Neuron (in vitro differentiated cells): ENCODE measurements around the gene FAM83D.

Experiments used
- H2AFZ ChIP-seq: one replicate; pipeline ENCODE4 v1.6.1; 2013; ENCODE audit warnings: low read depth, mild to moderate bottlenecking, inconsistent platforms, low read length, moderate library complexity
- H3K27me3 ChIP-seq: one replicate; pipeline ENCODE4 v1.6.1; 2013; ENCODE audit warnings: low read length; ENCODE audit not compliant: insufficient read depth
- H3K36me3 ChIP-seq: one replicate; pipeline ENCODE4 v1.6.1; 2013; ENCODE audit warnings: low read length; ENCODE audit not compliant: insufficient read depth
- H3K4me1 ChIP-seq: one replicate; pipeline ENCODE4 v1.6.1; 2013; ENCODE audit warnings: low read length; ENCODE audit not compliant: insufficient read depth
- H3K4me3 ChIP-seq: 2 replicates; pipeline ENCODE4 v1.5.1; 2013; ENCODE audit warnings: mild to moderate bottlenecking, low read length, moderate library complexity
- H3K9me3 ChIP-seq: one replicate; pipeline ENCODE4 v1.6.1; 2013; ENCODE audit warnings: low read length

Gene FAM83D

DNA sequence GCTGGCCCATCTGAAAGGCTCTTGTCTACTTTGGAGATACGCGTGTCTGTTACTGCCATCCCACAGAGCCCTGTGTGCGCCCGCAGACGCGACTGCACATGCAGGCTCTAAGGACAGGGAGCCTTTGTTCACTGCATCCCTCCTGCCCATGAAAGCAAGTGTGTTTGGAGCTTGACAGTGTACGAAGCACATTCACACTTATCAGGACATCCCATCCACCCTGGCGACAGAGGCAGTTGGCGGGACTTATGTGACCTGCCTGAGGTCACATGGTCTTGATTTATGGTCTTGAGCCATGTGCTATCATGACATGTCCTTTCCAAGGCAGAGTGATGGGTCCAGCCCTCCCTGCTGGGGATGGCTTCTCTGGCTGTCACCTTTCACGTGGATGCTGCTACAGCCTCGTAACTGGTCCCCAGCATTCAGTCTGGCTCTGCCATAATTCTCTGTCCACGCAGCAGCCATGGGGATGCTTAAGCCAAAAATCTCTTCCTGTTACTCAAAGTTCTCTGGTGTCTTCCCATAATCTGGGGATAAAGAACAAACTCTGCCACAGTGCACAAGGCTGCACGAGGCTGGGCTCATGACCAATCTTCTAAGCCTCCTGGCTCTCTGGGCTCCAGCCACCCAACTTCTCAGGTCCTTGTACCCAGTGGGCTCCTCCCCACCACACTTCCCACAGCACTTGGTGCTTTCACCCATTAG is 36.3 kb upstream of the FAM83D start:
- Histone ChIP-seq H3K9me3 (no peaks in the 10 kb centered on the region), H3K4me3 (no peak overlapping the region), H2AFZ (no peak overlapping the region), H3K27me3 (no peaks in the 10 kb centered on the region), H3K36me3 (no peaks in the 10 kb centered on the region), H3K4me1 (peaks cover 7% of the 10 kb centered on the region)

DNA sequence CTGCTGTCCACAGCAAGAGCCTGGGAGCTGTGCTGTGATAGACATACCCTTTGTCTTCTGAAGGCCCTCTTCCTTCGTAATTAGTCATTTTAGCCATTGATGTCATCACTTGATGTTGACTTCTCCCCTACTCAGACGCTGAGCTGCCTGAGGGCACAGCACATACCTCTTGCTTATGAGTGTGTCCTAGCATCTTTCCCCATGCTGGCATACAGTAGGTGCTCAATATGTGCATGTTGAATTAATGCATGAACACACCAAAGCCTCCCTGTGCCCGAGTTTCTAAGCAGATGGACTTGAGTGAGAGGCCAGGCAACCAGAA is 35.8 kb upstream of the FAM83D start:
- no peaks in the 10 kb centered on the region for H3K27me3 ChIP-seq
- no peak overlapping the region for H3K4me3 ChIP-seq
- no peaks in the 10 kb centered on the region for H3K9me3 ChIP-seq
- H3K36me3 ChIP-seq: no peaks in the 10 kb centered on the region
- H2AFZ ChIP-seq: no peak overlapping the region
- peaks cover 7% of the 10 kb centered on the region for H3K4me1 ChIP-seq

DNA sequence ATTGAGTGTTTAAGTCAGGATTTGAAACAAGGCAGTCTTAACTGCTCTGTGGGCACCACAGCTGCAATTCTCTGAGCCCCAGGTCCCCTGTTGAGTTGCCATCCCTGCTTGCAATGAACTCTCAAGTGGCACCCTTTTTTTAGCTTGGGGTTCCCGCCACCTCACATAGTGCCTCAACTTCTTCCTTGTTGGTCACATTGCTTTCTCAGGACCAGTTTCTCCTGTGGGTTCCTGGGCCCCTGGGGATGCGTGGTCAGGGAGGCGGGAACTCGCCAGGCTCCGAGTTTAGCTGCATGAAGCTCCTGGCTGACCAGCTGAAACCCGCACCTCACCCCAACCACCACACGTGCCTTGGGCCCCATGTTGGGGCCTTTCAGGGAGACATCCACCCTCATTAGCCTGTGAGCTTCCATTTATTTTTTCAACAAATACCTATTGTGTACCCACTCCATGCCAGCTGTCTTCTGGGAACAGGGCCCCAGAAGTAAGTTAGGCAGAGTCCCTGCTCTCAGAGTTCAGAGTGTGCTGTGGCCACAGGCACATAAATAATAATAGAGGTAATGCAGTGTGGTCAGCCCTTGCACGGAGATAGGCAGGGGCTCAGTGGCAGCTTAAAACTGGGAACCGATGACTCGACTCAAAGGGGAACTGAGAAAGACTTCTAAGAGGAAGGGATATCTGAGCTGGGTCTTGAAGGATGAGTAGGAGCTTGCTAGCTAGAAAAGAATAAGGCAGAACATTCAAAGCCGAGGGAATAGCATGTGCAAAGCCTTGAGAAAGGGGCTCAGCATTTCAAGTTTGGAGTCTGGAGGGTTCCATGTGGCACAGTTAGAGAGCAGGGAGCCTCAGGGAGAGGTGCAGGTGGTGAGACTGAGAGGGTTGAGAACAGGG is 33.9 kb upstream of the FAM83D start:
- Histone ChIP-seq H3K4me1 (peaks cover 7% of the 10 kb centered on the region), H2AFZ (no peak overlapping the region), H3K9me3 (no peaks in the 10 kb centered on the region), H3K4me3 (no peak overlapping the region), H3K36me3 (no peaks in the 10 kb centered on the region), H3K27me3 (no peaks in the 10 kb centered on the region)

DNA sequence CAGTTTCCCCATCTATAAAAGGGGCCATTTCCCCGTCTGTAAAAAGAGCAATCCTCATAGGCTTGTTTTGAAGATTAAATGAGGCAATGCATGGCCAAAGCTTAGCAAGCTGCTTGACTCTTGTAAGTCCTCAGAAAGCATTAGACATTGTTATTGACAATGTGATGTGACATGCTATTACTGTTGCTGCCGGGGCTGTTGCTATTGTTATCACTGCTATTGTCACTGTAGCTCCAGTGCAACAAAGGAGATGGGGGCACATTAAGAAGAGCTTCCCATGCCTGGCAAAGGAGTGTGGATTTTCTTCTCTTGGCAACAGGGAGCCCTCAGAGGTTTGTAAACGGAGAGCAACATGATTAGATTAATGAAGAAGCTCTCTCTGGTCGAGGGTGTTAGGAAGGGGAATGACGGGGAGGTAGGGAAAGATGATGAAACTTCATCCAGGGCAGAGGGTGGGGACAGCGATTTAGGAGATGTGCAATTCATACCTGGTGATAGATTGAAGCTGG is 33.1 kb upstream of the FAM83D start:
- Histone ChIP-seq H3K9me3 (no peaks in the 10 kb centered on the region), H2AFZ (no peak overlapping the region), H3K4me1 (peaks cover 7% of the 10 kb centered on the region), H3K36me3 (no peaks in the 10 kb centered on the region), H3K4me3 (no peak overlapping the region), H3K27me3 (no peaks in the 10 kb centered on the region)

DNA sequence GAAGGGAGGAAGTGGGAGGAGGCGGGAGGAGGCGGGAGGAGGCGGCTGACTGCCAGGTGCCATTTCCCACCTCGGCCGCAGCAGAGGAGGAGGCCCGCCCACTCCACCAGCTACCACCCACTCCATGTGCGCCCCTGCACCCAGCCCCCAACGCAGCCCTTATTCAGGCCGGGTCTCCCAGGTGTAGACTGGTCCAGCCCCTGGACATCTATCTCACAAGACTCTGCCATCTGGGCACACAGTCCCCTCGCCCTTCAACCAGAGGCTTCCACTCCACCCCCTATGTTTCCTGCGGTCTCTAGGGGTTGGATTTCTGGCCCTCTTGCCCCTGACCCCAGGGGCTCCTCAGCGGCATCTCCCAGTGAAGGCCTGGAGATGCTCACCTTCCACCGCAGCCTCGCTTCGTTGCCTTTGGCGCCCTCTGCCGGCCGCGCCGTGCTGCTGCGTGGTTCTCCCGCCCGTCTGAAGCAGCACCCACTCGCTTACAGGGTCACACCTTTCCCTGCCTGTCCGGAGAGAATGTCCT is 32.6 kb upstream of the FAM83D start:
- Histone ChIP-seq H3K27me3 (no peaks in the 10 kb centered on the region), H3K9me3 (no peaks in the 10 kb centered on the region), H3K4me1 (peaks cover 7% of the 10 kb centered on the region), H3K4me3 (no peak overlapping the region), H3K36me3 (no peaks in the 10 kb centered on the region), H2AFZ (no peak overlapping the region)

DNA sequence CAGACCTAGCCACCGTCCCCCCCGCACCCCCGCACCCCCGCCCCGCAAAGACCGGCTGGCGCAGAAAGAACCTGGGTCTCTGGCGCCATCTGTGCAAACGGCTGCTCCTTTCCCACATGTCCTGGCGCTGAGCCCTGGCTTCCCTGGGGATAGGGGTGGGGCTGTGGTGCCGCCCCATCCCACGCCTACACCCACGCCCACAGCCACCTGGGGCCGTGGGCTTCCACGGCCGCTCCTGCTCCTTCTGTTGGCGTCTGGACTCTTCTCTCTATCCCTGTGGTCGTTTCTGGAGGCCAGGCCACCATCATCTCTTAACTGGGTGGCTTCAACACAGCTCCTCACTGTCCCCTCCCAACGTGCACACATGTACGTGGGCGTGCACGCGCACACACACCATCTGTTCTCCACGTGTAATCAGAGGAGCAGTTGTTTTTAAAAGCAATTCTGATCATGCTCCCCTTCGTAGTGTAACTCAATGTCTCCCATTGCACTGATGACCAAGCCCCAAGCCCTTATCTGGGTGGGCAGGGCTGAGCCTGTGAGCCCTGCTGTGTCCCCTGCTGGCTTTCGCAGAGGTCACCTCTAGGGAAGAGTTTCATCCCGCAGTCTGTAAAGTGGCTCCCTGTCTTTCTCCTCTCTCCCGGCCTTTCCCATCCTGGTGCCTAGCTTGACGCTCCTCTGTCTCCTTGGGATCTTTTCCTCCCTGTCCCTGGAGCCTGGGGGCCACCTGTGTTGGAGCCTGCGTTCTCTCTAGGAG is 31.9 kb upstream of the FAM83D start:
- Histone ChIP-seq H3K9me3 (no peaks in the 10 kb centered on the region), H2AFZ (no peak overlapping the region), H3K27me3 (no peaks in the 10 kb centered on the region), H3K4me3 (no peak overlapping the region), H3K36me3 (no peaks in the 10 kb centered on the region), H3K4me1 (peaks cover 7% of the 10 kb centered on the region)

DNA sequence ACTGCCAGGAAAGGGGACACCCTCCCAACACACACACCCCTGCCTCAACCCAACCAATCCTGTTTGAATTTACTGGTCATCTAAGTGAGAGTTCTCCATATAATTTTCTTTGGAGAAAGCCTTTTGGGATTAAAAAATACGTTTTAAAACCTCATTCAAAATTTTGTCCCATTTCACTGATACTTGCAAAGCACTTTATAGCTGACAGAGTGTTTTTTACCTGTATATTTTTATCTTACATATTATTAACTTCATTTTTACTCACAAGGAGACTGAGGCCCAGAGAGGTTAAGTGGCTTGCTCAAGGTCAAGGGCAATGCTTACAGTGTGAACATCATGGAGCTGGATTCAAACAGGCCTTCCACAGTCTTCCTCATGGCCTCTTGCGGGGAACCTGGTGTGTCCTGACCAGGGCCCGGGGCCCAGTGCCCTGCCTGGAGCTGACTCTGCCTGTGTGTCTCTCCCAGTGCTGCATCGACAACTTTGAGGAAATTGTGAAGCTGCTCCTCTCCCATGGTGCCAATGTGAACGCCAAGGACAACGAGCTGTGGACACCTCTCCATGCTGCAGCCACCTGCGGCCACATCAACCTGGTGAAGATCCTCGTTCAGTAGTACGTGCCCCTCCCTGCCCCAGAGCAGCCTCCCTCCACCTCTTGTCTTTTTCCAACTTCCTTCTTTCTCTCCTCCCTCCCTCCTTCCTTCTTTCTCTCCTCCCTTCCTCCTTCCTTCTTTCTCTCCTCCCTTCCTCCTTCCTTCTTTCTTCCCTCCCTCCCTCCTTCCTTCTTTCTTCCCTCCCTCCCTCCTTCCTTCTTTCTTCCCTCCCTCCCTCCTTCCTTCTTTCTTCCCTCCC is 30.9 kb upstream of the FAM83D start:
- H3K4me3 ChIP-seq: no peak overlapping the region
- H3K36me3 ChIP-seq: no peaks in the 10 kb centered on the region
- H3K9me3 ChIP-seq: no peaks in the 10 kb centered on the region
- H2AFZ ChIP-seq: no peak overlapping the region
- no peaks in the 10 kb centered on the region for H3K27me3 ChIP-seq
- peaks cover 7% of the 10 kb centered on the region for H3K4me1 ChIP-seq

DNA sequence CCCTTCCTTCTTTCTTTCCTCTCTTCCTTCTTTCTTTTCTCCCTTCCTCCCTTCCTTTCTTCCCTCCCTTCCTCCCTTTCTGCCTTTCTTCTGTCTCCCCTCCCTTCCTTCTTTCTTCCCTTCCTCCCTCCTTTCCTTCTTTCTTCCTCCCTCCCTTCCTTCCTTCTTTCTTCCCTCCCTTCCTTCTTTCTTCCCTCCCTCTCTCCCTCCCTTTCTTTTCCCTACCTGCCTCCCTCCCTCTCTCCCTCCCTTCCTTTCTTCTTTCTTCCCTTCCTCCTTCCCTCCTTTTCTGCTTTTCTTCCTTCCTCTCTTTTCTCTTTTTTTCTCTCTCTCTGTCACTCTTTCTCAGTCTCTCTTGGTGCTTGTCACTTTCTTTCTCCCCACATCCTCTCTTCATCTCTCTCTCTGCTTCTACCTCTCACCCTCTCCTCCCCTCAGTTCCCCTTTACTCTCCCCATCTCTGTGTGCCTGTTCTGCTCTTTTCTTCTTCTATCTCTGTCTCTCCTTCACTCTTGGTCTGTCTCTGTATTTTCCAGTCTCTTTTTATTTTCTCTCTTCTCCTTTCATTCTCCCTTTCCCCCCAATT is 30.1 kb upstream of the FAM83D start:
- no peaks in the 10 kb centered on the region for H3K27me3 ChIP-seq

DNA sequence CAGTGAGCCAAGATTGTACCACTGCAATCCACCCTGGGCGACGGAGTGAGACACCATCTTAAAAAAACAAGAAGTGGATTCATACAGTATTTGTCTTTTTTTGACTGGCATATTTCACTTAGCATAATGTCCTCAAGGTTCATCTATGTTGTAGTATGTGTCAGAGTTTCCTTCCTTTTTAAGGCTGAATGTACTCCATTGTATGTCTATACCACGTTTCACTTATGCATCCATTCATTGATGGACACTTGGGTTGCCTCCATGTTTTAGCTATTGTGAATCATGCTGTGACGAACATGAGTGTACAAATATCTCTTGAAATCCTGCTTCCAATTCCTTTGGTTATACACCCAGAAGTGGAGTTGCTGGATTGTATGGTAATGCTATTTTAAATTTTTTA is 28.9 kb upstream of the FAM83D start:
- H3K4me1 ChIP-seq: peaks cover 7% of the 10 kb centered on the region
- H3K36me3 ChIP-seq: no peaks in the 10 kb centered on the region
- H2AFZ ChIP-seq: no peak overlapping the region
- no peaks in the 10 kb centered on the region for H3K27me3 ChIP-seq
- H3K4me3 ChIP-seq: no peak overlapping the region
- H3K9me3 ChIP-seq: no peaks in the 10 kb centered on the region

More for the DNA sequence above, 30.1 kb upstream of the FAM83D start:
- Histone ChIP-seq H3K36me3 (no peaks in the 10 kb centered on the region), H3K9me3 (no peaks in the 10 kb centered on the region), H3K4me3 (no peak overlapping the region), H2AFZ (no peak overlapping the region), H3K4me1 (peaks cover 7% of the 10 kb centered on the region)

DNA sequence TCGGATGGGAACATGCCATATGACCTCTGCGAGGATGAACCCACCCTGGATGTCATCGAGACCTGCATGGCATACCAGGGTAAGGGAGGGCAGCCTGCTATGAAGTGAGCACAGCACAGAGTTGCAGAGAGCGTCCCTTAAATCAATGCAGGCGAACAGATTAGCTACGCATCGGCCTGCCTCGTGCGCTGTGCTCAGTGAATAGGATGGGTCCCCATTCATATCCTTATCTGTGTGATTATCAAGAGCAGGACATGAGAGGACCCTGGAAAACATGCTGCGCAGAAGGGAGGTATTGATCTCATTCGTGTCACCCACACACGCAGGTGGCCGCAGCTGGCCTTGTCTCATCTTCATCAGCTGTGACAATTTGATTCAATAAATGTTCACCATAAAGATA is 25.6 kb upstream of the FAM83D start:
- no peaks in the 10 kb centered on the region for H3K27me3 ChIP-seq
- no peak overlapping the region for H2AFZ ChIP-seq
- peaks cover 3% of the 10 kb centered on the region for H3K9me3 ChIP-seq
- H3K4me3 ChIP-seq: no peak overlapping the region
- H3K4me1 ChIP-seq: no peaks in the 10 kb centered on the region
- no peaks in the 10 kb centered on the region for H3K36me3 ChIP-seq

DNA sequence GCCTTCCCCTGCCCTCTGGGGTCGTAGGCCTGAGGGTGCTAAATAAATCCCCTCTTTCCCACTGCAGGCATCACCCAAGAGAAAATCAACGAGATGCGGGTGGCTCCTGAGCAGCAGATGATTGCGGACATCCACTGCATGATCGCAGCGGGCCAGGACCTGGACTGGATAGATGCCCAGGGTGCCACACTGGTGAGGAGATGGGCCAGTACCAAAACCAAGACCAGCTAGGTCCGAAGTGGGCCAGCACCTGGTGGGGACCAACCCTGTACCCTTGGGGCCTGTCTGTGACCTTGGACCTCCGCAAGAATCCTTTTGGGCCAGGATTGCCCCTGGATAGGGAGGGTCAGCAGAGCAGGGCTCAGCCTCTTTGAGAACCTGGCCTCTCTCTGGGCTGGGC is 23.6 kb upstream of the FAM83D start:
- no peak overlapping the region for H3K4me3 ChIP-seq
- no peaks in the 10 kb centered on the region for H3K27me3 ChIP-seq
- H3K4me1 ChIP-seq: no peaks in the 10 kb centered on the region
- H3K9me3 ChIP-seq: peaks cover 3% of the 10 kb centered on the region
- H2AFZ ChIP-seq: no peak overlapping the region
- no peaks in the 10 kb centered on the region for H3K36me3 ChIP-seq

DNA sequence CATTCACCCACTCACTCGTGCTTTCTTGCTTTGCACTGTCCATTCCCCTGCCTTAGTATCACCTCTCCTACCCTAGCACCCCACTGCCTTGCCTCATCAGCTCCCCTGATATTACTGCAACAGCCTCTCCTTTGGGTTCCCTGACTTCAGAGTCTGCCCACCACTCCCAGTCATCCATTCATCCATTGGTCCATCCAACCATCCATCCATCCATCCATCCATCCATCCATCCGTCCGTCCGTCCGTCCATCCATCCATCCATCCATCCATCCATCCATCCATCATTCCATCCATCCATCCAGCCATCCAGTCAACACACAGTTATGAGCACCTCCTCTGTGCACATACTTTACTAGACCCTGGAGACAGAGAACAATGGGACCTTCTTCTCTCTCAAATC is 22.9 kb upstream of the FAM83D start:
- Histone ChIP-seq H3K9me3 (peaks cover 3% of the 10 kb centered on the region), H3K4me1 (no peaks in the 10 kb centered on the region), H2AFZ (no peak overlapping the region), H3K4me3 (no peak overlapping the region), H3K36me3 (no peaks in the 10 kb centered on the region), H3K27me3 (no peaks in the 10 kb centered on the region)
